ENCODE data around the gene CCDC15.

DNA sequence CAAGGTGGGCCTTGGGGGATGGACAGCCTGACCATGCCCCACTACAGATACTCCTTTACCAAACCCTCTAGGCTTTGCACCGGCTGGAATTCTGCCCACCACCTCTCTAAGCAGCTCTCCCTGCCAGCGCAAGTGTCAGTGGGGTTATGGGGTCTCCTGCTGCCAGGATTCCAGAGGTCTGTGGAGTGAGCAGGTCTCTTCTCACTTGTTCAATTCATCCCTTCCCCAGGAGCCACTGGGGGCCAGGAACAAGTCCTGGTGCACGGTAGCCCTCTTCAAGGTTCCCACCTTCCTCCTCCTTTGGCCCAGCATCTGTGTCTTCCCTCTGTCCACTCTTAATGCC is 30.5 kb downstream of the CCDC15 start:
- TF ChIP-seq, protein P1, sequence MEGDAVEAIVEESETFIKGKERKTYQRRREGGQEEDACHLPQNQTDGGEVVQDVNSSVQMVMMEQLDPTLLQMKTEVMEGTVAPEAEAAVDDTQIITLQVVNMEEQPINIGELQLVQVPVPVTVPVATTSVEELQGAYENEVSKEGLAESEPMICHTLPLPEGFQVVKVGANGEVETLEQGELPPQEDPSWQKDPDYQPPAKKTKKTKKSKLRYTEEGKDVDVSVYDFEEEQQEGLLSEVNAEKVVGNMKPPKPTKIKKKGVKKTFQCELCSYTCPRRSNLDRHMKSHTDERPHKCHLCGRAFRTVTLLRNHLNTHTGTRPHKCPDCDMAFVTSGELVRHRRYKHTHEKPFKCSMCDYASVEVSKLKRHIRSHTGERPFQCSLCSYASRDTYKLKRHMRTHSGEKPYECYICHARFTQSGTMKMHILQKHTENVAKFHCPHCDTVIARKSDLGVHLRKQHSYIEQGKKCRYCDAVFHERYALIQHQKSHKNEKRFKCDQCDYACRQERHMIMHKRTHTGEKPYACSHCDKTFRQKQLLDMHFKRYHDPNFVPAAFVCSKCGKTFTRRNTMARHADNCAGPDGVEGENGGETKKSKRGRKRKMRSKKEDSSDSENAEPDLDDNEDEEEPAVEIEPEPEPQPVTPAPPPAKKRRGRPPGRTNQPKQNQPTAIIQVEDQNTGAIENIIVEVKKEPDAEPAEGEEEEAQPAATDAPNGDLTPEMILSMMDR (IDR thresholded peaks at IDR 0.05) = no peak
- no peak for TF ChIP-seq EP300 (IDR thresholded peaks at IDR 0.05)
- TF ChIP-seq POLR2A (IDR thresholded peaks at IDR 0.05) = no peak
